Effector memory CD4-positive, alpha-beta T cell (primary cell): ENCODE results near the gene SNAPC4.
"Not testable (repeated sequence)": the region's sequence is repeated elsewhere in the genome, so short reads cannot be mapped to it uniquely, and the experiment has no call there.

Experiments
- DNase-seq, 3 donors: peaks; one replicate each; pipeline ENCODE4 v3.0.0-alpha.2; 2020
- H3K27ac ChIP-seq: 2 replicates; pipeline ENCODE4 v1.7.0; 2013; ENCODE audit warnings: mild to moderate bottlenecking, low read length, moderate library complexity; ENCODE audit not compliant: insufficient read depth, poor library complexity, severe bottlenecking
- H3K27me3 ChIP-seq: replicated peaks from 2 replicates; pipeline ENCODE4 v1.7.0; 2013; ENCODE audit warnings: mild to moderate bottlenecking, low read length; ENCODE audit not compliant: insufficient read depth, control insufficient read depth, poor library complexity, severe bottlenecking
- H3K36me3 ChIP-seq: 2 replicates; pipeline ENCODE4 v1.7.0; 2013; ENCODE audit warnings: mild to moderate bottlenecking, low read length, moderate library complexity; ENCODE audit not compliant: control insufficient read depth, insufficient read depth
- H3K4me1 ChIP-seq: 2 replicates; pipeline ENCODE4 v1.7.0; 2013; ENCODE audit warnings: low read length, mild to moderate bottlenecking; ENCODE audit not compliant: control insufficient read depth, insufficient read depth, poor library complexity, severe bottlenecking
- H3K4me3 ChIP-seq: 2 replicates; pipeline ENCODE4 v1.7.0; 2013; ENCODE audit warnings: low read length, low read depth, mild to moderate bottlenecking; ENCODE audit not compliant: insufficient read depth, poor library complexity, severe bottlenecking
- H3K9me3 ChIP-seq: 2 replicates; pipeline ENCODE4 v1.7.0; 2013; ENCODE audit warnings: mild to moderate bottlenecking, low read length, moderate library complexity; ENCODE audit not compliant: control insufficient read depth

Gene SNAPC4

GRCh38 chr9:136432591-136432990 lies 32.6 kb upstream of the SNAPC4 start:
- DNase-seq, result no peak
- Histone ChIP-seq H3K4me1 (peaks cover 6% of the 10 kb centered on the region), H3K36me3 (peaks cover 36% of the 10 kb centered on the region)

GRCh38 chr9:136431782-136432350 lies 31.9 kb upstream of the SNAPC4 start:
- no peak overlapping the region for H3K4me3 ChIP-seq
- no peaks in the 10 kb centered on the region for H3K27me3 ChIP-seq
- no peaks in the 10 kb centered on the region for H3K4me1 ChIP-seq
- no peaks in the 10 kb centered on the region for H3K9me3 ChIP-seq
- H3K27ac ChIP-seq, result no peak overlapping the region
- H3K36me3 ChIP-seq, result peaks cover 36% of the 10 kb centered on the region
- no peak for DNase-seq

More at GRCh38 chr9:136432591-136432990, 32.6 kb upstream of the SNAPC4 start:
- no peaks in the 10 kb centered on the region for H3K27me3 ChIP-seq
- no peak overlapping the region for H3K4me3 ChIP-seq
- H3K9me3 ChIP-seq, result no peaks in the 10 kb centered on the region
- H3K27ac ChIP-seq, result no peak overlapping the region

GRCh38 chr9:136430588-136431234 lies 30.7 kb upstream of the SNAPC4 start:
- no peak for DNase-seq
- Histone ChIP-seq H3K27ac (no peak overlapping the region), H3K36me3 (peaks cover 36% of the 10 kb centered on the region), H3K27me3 (no peaks in the 10 kb centered on the region), H3K9me3 (no peaks in the 10 kb centered on the region), H3K4me3 (no peak overlapping the region), H3K4me1 (no peaks in the 10 kb centered on the region)

GRCh38 chr9:136429683-136430491 lies 29.9 kb upstream of the SNAPC4 start:
- Histone ChIP-seq H3K27ac (no peak overlapping the region), H3K36me3 (peaks cover 37% of the 10 kb centered on the region), H3K27me3 (no peaks in the 10 kb centered on the region), H3K9me3 (no peaks in the 10 kb centered on the region), H3K4me1 (no peaks in the 10 kb centered on the region), H3K4me3 (no peak overlapping the region)
- DNase-seq, result no peak

- no peaks in the 10 kb centered on the region for H3K4me1 ChIP-seq
Observed at GRCh38 chr9:136429075-136429628, 29.2 kb upstream of the SNAPC4 start.

GRCh38 chr9:136426787-136427186 lies 26.8 kb upstream of the SNAPC4 start:
- no peak for DNase-seq
- no peaks in the 10 kb centered on the region for H3K9me3 ChIP-seq
- no peak overlapping the region for H3K4me3 ChIP-seq
- peaks cover 49% of the 10 kb centered on the region for H3K36me3 ChIP-seq
- no peaks in the 10 kb centered on the region for H3K4me1 ChIP-seq
- no peaks in the 10 kb centered on the region for H3K27me3 ChIP-seq
- H3K27ac ChIP-seq, result no peak overlapping the region

More at GRCh38 chr9:136429075-136429628, 29.2 kb upstream of the SNAPC4 start:
- Histone ChIP-seq H3K36me3 (peaks cover 41% of the 10 kb centered on the region), H3K9me3 (no peaks in the 10 kb centered on the region), H3K27me3 (no peaks in the 10 kb centered on the region), H3K27ac (no peak overlapping the region), H3K4me3 (no peak overlapping the region)
- no peak for DNase-seq

GRCh38 chr9:136425367-136425766 lies 25.4 kb upstream of the SNAPC4 start:
- H3K9me3 ChIP-seq, H3K4me3 ChIP-seq, H3K27me3 ChIP-seq, DNase-seq, H3K27ac ChIP-seq, H3K4me1 ChIP-seq: not testable (repeated sequence)
- H3K36me3 ChIP-seq, result peaks cover 56% of the 10 kb centered on the region

GRCh38 chr9:136424750-136425362 lies 24.9 kb upstream of the SNAPC4 start:
- no peaks in the 10 kb centered on the region for H3K27me3 ChIP-seq
- no peaks in the 10 kb centered on the region for H3K9me3 ChIP-seq
- H3K36me3 ChIP-seq, result peaks cover 53% of the 10 kb centered on the region
- no peak overlapping the region for H3K27ac ChIP-seq
- H3K4me3 ChIP-seq, result no peak overlapping the region
- H3K4me1 ChIP-seq, result no peaks in the 10 kb centered on the region
- no peak for DNase-seq

GRCh38 chr9:136423432-136424146 lies 23.6 kb upstream of the SNAPC4 start:
- no peak for DNase-seq
- Histone ChIP-seq H3K9me3 (no peaks in the 10 kb centered on the region), H3K27me3 (no peaks in the 10 kb centered on the region), H3K27ac (no peak overlapping the region), H3K4me3 (no peak overlapping the region), H3K36me3 (peaks cover 53% of the 10 kb centered on the region), H3K4me1 (no peaks in the 10 kb centered on the region)
